HG03378 (cell line): ENCODE data around the gene GRIA3.
A peak's percentile ranks its signal among the peaks of the same experiment; 100 is the strongest.
"Not testable (repeated sequence)": the region's sequence is repeated elsewhere in the genome, so short reads cannot be mapped to it uniquely, and the experiment has no call there.

Source experiments
- ATAC-seq: cut with Tn5 transposase; IDR thresholded peaks from one replicate; pipeline ENCODE4 v1.9.1; 2021; ENCODE audit warnings: mild to moderate bottlenecking, moderate library complexity; ENCODE audit not compliant: unreplicated experiment

GRIA3 gene

DNA sequence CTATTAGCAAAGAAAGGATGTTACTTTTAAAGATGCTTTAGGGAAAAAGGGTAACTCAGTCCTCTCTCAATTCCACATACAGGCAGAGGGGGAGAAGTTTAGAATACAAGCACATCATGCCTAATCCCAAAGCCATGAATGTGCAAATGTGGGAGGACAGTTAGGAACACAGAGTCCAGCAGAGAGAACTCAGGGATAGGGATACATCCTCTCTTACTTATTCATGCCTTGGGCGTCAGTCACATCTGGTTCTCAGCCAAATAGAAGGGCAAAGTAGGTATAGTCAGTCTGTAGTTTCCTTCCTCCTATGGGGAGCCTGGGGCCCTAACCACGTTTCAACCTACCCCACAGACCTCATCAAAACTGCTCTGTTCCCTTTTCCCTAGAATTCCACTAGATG lies 87.8 kb downstream of the GRIA3 start:
- ATAC-seq, result no peak

DNA sequence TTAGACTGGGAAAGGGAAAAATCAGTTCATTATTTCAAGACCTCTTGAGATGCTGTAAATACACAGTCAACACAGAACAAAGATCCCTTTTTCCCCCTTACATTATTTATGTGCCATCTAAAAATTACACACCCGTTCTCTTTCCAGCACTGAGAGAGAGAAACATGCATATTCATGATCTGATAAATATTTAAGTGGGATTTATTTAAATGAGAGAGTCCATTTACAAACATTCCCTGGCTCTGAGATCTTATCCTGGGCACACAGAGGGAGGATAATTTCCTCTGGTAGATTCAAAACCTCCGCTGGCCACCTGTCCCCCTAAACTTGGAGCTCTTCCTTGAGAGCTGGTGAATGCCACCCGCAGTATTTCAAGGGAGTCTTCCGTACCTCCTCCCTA lies 88.6 kb downstream of the GRIA3 start:
- no peak for ATAC-seq

DNA sequence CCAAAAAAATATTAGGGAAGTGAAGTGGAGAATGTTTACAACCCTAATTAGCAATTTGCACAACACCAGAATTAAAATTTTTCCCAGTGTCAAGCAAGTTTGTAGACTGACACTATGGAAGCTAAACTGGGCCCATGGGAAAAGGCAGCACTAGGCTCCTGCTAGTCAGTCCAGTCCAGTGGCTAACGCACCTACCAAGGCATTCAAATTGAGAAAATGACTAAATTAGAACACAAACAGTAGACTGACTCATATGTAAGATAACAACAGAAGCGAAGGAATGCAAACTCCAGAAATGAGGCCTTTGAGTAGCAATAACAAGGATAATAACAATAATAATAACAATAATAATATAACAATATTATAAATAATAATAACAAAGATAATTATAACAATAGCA lies 90.7 kb downstream of the GRIA3 start:
- ATAC-seq, result no peak

DNA sequence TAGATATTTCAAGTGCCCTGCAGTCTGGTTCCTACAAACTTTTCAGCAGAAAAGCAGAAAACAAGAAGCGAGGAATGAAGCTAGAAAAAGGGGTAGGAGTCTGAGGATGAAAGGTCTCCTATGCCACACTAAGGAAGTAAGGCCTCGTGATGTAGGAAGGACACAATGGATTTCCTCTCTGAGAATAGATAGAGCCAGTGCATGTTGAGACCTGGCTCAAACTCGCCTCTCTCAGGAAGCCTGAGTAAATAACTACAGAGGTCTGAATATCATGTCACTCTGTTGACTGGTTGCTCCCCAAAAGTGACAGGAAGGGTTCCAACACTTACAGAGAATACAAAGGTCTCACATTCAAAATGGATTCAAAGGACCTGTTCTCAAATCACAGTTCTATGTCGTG lies 93.3 kb downstream of the GRIA3 start:
- ATAC-seq, result no peak

DNA sequence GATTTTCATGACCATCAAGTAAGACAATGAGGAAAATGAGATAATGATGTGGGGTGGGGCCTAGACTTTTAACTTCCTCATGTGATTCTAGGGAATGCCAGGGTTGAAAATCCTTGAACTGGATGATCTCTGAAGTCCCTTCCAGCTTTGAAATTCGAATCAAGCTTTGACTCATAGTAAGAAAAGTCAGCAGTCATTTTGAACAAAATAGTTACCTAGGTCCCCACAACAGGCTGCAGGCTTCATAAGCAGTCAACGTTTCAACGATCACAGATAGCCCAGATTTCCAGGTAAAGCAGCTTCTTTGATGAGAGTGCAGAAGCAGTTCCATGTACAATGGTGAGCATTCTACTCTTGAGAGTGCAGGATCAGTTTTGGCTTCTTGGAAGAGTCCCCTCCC lies 93.7 kb downstream of the GRIA3 start:
- ATAC-seq, result no peak

GRCh38 chrX:123282241-123282640 lies 98.2 kb downstream of the GRIA3 start:
- no peak for ATAC-seq

GRCh38 chrX:123283407-123283806 lies 99.3 kb downstream of the GRIA3 start:
- not testable (repeated sequence) for ATAC-seq

GRCh38 chrX:123291623-123292022 lies 107.5 kb downstream of the GRIA3 start:
- no peak for ATAC-seq

DNA sequence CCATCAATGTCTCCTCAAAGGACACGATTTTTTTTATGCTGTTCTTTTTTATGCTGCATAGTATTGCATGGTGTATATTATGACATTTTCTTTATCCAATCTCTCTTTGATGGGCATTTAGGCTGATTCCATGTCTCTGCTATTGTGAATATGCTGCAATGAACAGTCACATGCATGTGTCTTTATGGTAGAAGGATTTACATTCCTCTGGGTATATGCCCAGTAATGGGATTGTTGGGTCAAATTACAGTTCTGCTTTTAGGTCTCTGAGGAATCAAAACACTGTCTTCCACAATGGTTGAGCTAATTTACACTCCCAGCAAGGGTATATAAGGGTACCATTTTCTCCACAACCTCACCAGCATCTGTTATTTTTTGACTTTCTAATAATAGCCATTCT lies 113.9 kb downstream of the GRIA3 start:
- ATAC-seq, result no peak

DNA sequence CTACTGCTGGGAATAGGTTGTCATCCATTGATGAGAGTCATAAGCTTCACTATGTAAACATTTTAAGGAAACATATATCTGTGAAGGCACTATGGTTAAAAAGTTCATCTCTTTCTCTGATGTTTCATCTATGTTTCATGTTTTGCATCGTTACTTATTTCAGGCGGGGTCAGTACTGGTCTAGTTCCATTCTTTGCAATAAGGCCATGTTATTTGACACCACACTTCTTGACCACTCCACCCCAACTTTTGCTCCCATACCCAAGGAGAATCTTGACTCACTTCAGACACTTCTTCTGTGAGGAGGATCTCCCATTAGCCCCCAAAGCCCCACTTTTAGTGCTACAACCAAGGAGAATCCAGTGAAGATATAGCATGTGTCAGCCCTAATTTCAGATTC lies 119.4 kb downstream of the GRIA3 start:
- ATAC-seq, result no peak

- no peak for ATAC-seq
Observed at GRCh38 chrX:123308658-123309057, 124.6 kb downstream of the GRIA3 start.

DNA sequence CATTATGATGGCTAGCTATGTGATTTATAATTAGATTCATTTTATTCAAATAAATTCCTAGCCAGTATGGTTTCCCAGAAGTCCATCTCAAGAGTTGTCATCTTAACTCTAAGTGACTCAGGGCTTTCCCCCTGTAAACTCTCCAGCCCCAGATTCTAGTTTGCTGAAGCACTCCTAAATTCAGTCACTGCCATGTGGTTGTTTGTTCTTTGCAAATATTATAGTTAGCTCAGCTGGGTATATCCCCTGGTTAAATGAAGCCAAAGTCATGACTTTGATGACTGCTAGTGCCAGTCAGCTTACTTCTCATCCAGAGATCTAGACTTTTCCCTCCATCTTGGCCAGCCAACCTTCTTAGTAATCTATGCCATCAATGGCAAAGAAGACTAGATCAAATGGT lies 126.0 kb downstream of the GRIA3 start:
- no peak for ATAC-seq

GRCh38 chrX:123311486-123311885 lies 127.4 kb downstream of the GRIA3 start:
- no peak for ATAC-seq

- ATAC-seq, result no peak
Observed at GRCh38 chrX:123313486-123313885, 129.4 kb downstream of the GRIA3 start.

GRCh38 chrX:123320622-123321021 lies 136.5 kb downstream of the GRIA3 start:
- no peak for ATAC-seq

GRCh38 chrX:123322536-123322935 lies 138.5 kb downstream of the GRIA3 start:
- no peak for ATAC-seq

DNA sequence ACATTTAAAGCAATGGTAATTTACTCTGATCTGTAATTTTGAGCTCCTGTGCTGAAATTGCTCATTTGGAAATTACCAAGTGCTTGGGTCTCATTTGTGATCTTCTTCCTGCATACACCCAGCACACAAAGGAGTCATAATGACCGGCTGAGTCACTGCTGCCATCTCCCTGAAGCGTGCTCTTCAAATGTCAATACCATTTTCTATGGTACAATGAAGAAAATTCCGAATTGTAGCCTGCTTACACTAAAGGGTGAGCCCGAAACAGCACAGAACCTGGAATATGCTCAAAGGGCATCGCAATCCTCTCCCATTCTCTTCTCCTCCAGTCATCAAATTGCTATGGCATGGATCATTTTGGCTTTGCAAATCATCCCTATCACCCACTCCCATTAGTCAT lies 140.5 kb downstream of the GRIA3 start:
- ATAC-seq, result peak; percentile 72

DNA sequence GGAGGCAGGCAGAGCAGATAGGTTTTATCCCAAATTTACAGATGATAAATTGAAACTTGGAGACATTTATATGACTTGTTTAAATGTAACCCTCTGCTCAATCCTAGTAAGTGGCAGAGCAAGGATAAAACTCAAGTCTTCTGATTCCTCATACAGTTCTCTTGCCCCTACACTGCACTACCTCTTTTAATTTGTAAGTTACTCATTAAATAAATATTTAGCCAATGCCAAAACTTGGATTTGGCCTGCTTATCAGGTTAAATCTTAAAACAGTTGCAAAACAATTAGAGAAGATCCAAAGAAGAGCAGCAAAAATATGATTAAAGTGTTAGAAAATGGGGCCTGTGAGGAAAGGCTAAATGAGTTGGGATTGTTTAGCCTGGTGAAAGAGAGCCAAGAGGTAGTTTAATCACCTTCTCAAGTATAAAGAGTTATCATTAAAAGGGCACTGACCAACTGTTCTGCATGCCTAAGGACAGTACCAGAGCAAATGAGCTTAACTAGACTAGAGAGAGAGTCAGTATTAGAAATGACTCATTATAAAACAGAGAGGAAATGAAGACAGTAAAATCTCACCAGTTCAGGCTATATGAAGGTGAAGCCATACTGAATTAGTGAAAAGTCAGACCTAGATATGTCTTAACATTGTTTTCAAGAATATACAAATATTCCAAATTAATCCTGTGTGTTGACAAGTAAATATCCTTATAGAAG lies 146.3 kb downstream of the GRIA3 start:
- ATAC-seq, result peak; percentile 93

DNA sequence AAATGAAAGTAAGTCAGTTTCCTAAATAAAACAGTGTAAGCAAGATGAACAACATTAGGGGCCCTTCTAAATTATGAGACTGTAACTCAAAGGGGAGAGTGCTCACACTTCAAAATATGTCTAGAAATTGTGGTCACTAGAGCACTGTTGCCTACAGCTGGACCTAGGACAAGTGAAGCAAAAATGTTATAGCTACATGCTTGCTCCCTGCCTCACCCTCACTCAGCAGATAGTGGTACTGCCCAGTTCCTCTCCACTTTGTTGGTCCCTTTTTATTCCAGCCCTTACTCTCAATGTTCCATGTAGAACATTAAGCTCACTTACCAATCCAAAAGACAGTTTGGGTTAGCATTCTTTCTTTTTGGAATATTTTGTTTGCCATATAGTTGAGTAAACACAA lies 147.3 kb downstream of the GRIA3 start:
- ATAC-seq, result no peak

GRCh38 chrX:123331859-123332258 lies 147.8 kb downstream of the GRIA3 start:
- peak; percentile 36 for ATAC-seq

- no peak for ATAC-seq
Observed at GRCh38 chrX:123336666-123337065, 152.6 kb downstream of the GRIA3 start.

GRCh38 chrX:123337886-123338639 lies 154.0 kb downstream of the GRIA3 start:
- ATAC-seq, result no peak
